HG03354 (cell line): Measurements from ENCODE around the gene SPNS1.
"Not testable (repeated sequence)": the region's sequence is repeated elsewhere in the genome, so short reads cannot be mapped to it uniquely, and the experiment has no call there.

ENCODE experiments used
- ATAC-seq: cut with Tn5 transposase; IDR thresholded peaks from one replicate; pipeline ENCODE4 v1.9.1; 2021; ENCODE audit warnings: mild to moderate bottlenecking; ENCODE audit not compliant: unreplicated experiment, poor library complexity, severe bottlenecking

SPNS1 gene, protein sequence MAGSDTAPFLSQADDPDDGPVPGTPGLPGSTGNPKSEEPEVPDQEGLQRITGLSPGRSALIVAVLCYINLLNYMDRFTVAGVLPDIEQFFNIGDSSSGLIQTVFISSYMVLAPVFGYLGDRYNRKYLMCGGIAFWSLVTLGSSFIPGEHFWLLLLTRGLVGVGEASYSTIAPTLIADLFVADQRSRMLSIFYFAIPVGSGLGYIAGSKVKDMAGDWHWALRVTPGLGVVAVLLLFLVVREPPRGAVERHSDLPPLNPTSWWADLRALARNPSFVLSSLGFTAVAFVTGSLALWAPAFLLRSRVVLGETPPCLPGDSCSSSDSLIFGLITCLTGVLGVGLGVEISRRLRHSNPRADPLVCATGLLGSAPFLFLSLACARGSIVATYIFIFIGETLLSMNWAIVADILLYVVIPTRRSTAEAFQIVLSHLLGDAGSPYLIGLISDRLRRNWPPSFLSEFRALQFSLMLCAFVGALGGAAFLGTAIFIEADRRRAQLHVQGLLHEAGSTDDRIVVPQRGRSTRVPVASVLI

DNA sequence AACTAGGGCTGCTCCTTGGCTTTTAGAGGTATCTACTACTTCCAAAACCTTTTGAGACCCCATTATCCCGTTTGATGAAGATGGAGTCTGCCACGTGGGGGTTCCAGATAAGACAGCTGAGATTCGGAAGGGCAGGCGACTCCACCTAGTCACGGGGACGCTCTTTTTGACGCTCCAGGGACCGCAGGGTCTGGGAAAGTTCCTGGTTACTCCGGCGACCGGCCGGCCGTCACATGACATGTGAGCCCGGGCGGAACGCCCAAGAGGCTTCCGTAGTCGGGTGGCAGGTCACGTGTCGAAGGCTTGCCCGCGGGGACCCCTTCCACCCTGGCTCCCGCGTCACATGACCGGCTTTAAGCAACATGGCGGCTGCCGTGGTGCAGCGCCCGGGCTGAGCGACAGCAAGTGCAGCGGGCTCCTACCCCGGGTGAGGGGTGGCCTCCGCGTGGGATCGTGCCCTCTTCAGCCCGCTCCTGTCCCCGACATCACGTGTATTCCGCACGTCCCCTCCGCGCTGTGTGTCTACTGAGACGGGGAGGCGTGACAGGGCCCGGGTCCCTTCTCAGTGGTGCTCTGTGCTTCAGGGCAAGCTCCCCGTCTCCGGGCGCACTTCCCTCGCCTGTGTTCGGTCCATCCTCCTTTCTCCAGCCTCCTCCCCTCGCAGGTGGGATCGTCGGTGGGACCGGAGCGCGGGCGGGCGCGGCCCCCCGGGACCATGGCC, at the start of gene SPNS1:
Gene SPNS1 (plus strand): TSS at position 342 of the 721 bp plus-strand sequence. CDS start 374 bp downstream, at position 716.
- ATAC-seq: peak; percentile 89

DNA sequence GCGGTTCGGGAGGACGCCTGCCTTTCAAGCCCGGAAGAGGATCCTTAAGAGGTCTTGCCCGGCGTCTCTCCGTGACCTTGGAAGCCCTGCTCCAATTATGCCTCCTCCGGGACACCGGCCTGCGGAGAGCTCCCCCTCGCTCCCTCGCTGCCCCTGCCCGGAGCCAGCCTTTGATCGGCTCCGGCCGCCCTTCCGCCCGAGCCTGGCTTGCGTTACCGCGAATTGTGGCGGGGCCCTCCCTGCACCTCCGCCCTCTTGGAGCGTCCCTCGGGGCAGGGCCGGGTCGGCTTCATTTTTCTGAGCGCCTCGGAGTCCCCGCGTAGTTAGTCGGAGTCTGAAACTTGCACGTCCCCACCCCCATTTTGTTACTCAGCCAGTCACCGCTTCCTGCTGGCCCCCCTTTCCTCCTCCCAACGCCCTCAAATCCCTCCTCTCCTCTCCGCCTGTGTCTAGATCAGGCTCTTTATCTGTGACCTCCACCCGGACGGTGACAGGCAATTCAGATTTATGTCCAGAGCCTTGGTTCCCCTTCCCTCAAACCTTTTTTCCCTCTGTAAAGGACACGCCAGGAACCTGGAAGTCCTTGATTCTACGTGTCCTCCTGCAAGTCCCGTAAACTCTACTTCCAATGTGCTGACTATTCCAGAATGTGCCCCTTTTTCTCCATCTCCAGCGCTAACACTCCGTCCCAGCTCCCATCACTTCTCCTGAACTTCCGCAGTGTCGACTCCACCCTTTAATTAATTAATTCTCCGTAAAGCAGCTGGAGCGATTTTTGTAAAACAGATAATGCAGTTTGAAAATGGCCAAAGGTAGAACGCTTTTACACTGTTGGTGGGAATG, 49.0 kb upstream of the SPNS1 start:
- peak; percentile 47 for ATAC-seq

DNA sequence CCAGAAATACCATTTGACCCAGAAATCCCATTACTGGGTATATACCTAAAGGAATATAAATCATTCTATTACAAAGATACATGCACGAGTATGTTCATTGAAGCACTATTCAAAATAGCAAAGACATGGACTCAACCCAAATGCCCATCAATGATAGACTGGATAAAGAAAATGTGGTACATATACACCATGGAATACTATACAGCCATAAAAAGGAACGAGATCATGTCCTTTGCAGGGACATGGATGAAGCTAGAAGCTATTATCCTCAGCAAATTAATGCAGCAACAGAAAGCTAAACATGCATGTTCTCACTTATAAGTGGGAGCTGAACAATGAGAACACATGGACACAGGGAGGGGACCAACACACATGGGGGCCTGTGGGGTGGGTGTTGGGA, 48.3 kb upstream of the SPNS1 start:
- ATAC-seq: not testable (repeated sequence)

DNA sequence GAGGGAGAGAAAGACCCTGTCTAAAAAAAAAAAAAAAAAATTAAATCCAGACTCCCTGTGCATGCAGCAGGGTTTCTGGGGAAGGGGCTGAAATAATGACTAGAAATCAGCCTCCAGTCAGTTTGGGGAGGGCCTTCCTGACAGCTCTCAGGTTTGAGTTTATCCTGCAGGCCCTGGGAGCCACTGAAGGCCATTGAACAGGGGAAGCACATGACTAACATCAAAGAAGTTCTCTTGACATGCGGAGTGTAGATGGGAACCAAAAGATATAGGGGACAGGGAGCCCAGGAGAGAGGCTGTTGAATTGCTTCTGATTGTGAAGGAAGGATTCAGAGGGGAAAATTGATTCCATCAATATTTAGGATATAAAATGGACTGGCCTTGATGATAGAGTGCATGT, 46.8 kb upstream of the SPNS1 start:
- no peak for ATAC-seq

DNA sequence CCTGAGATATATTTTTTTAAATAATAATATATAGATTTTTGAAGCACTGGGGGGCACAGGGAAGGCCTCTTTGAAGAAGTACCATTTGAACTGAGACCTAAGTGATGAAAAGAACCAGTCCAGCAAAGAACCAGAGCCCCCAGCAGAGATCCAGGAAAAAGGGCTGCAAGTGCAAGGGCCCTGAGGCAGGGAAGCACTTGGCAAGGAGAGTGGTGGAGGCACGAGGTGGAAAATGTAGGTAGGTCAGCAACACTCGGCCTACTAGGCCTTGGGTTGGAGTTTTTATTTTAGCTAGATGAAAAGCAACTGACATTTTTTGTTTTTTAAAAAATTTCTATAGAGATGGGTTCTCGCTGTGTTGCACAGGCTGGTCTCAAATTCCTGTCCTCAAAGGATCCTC, 44.4 kb upstream of the SPNS1 start:
- no peak for ATAC-seq

DNA sequence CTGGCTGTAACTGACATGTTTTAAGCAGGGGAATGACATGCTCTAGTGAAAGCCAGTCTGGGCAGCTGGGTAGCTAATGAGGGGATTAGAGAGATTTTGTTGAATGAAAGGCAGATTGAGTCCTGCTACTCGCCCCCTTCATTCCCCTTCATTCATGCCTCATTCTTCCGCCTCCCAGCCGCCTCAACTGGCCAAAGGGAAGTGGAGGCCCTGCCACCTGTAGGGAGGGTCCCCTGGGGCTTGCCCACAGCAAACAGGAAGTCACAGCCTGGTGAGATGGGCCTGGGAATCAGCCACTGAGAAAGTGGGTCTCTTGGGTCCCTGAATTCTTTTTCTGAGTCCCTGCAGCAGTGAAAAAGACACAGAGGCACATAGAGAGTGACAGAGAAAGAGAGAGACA, 43.9 kb upstream of the SPNS1 start:
- ATAC-seq: peak; percentile 41

DNA sequence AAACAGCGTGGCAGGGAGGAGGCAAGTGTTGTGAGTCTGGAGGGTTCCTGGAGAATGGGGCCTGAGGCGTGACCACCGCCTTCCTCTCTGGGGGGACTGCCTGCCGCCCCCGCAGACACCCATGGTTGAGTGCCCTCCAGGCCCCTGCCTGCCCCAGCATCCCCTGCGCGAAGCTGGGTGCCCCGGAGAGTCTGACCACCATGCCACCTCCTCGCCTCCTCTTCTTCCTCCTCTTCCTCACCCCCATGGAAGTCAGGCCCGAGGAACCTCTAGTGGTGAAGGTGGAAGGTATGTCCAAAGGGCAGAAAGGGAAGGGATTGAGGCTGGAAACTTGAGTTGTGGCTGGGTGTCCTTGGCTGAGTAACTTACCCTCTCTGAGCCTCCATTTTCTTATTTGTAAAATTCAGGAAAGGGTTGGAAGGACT, 42.8 kb upstream of the SPNS1 start, which contains the start of gene CD19:
Gene CD19 (plus strand): TSS at position 171 of the 425 bp plus-strand sequence. CDS start 30 bp downstream, at position 201.
- ATAC-seq: no peak

DNA sequence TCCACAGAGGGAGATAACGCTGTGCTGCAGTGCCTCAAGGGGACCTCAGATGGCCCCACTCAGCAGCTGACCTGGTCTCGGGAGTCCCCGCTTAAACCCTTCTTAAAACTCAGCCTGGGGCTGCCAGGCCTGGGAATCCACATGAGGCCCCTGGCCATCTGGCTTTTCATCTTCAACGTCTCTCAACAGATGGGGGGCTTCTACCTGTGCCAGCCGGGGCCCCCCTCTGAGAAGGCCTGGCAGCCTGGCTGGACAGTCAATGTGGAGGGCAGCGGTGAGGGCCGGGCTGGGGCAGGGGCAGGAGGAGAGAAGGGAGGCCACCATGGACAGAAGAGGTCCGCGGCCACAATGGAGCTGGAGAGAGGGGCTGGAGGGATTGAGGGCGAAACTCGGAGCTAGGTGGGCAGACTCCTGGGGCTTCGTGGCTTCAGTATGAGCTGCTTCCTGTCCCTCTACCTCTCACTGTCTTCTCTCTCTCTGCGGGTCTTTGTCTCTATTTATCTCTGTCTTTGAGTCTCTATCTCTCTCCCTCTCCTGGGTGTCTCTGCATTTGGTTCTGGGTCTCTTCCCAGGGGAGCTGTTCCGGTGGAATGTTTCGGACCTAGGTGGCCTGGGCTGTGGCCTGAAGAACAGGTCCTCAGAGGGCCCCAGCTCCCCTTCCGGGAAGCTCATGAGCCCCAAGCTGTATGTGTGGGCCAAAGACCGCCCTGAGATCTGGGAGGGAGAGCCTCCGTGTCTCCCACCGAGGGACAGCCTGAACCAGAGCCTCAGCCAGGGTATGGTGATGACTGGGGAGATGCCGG, 42.0 kb upstream of the SPNS1 start:
- ATAC-seq: no peak

DNA sequence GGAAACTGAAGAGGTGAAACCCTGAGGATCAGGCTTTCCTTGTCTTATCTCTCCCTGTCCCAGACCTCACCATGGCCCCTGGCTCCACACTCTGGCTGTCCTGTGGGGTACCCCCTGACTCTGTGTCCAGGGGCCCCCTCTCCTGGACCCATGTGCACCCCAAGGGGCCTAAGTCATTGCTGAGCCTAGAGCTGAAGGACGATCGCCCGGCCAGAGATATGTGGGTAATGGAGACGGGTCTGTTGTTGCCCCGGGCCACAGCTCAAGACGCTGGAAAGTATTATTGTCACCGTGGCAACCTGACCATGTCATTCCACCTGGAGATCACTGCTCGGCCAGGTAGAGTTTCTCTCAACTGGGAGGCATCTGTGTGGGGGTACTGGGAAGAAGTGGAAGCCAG, 41.4 kb upstream of the SPNS1 start:
- no peak for ATAC-seq

DNA sequence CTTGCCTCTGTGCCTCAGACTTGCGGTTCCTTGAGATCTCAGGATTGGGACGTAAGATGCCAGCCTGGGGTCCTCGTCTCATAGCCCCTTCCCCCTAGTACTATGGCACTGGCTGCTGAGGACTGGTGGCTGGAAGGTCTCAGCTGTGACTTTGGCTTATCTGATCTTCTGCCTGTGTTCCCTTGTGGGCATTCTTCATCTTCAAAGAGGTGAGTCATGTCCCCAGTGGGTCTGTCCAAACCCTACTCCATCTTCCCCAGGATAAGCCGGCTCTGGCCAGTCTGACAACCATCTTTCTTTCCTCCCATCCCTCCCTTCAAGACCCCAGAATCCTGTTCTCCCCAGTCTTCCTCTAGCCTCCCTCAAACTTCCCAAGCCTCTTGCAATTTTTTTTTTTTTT, 39.2 kb upstream of the SPNS1 start:
- no peak for ATAC-seq

DNA sequence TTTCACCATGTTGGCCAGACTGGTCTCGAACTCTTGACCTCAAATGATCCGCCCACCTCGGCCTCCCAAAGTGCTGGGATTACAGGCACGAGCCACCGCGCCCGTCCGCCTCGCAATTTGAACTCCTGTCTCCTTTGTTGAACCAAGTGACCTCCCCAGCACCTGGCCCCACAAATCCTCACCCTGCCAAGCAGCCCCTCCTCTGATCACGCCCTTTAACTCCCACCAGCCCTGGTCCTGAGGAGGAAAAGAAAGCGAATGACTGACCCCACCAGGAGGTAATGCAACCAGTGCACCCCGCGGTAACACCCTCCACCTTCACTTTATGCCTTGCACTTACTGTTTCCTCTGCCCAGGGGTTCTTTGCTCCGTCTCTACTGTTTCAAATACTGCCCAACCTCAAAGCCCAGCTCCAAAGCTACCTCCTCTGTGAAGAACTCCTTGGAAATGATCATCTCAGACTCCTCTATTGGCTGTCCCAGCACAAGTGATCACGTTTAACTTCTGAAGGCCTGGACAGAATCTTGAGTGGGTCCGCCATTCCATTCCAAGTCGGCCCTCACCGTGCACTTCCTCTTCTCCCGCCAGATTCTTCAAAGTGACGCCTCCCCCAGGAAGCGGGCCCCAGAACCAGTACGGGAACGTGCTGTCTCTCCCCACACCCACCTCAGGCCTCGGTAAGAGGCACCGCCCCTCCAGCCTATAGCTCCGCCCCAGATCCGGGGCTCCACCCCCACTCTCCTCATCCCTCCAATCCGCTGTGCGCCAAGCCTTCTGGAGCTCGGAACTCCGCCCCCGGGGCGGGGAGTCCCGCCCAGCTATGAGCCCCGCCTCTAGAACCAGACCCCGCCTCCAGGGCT, 38.4 kb upstream of the SPNS1 start:
- ATAC-seq: peak; percentile 85

DNA sequence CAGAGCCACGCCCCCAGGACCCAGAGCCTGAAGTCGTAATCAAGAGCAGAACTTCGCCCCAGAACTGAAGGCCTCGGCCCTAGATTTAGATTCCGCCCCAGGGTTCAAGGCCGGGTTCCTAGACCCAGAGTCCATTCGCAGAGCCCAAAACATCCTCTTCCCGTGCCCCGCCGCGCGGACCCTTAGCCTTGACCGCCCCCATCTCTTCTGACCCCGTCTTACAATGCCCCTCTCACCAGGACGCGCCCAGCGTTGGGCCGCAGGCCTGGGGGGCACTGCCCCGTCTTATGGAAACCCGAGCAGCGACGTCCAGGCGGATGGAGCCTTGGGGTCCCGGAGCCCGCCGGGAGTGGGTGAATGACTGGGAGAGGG, 37.8 kb upstream of the SPNS1 start:
- ATAC-seq: no peak

DNA sequence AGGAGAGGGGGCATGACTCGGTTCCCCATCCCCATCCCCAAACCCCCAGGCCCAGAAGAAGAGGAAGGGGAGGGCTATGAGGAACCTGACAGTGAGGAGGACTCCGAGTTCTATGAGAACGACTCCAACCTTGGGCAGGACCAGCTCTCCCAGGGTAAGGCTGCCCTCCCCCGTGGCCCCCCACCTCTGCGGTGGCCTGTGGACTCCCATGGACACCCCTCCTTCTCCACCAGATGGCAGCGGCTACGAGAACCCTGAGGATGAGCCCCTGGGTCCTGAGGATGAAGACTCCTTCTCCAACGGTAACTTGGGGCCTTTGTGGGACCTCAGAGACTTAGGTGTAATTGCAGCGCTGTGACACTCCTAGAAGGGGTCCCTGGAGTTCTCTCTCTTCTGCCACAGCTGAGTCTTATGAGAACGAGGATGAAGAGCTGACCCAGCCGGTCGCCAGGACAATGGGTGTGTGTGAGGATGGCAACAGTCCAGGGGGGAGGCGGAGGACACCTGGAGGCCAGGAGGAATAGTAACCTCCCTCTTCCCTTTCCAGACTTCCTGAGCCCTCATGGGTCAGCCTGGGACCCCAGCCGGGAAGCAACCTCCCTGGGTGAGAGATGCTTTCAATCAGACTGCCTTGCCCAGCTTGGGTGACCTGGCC, 37.2 kb upstream of the SPNS1 start:
- no peak for ATAC-seq

DNA sequence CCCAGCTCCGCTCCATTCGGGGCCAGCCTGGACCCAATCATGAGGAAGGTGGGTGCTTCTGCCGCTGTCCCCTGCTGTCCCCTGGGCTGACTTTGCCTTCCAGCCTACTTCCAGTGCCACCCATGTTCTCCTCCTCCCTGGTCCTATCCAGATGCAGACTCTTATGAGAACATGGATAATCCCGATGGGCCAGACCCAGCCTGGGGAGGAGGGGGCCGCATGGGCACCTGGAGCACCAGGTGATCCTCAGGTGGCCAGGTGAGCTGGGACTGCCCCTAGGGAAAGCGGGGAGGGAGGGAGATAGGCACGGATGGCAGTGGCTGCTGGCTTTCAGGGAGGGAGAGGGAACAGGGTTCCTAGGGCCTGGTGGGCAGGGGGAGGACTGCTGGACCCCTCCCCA, 35.9 kb upstream of the SPNS1 start:
- no peak for ATAC-seq

DNA sequence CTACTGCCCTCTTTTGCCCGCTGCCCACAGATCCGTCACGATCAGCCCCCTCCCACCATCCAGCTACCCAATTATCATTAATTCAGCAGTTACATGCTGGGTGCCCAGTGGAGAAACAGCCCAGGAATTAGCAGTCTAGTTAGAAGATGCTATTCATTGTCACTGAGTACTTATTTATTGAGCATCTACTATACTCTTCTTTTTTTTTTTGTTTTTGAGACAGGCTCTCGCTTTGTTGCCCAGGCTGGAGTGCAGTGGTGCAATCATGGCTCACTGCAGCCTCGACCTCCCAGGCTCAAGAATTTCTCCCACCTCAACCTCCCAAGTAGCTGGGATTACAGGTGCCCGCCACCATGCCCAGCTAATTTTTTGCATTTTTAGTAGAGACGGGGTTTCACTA, 34.8 kb upstream of the SPNS1 start:
- not testable (repeated sequence) for ATAC-seq

DNA sequence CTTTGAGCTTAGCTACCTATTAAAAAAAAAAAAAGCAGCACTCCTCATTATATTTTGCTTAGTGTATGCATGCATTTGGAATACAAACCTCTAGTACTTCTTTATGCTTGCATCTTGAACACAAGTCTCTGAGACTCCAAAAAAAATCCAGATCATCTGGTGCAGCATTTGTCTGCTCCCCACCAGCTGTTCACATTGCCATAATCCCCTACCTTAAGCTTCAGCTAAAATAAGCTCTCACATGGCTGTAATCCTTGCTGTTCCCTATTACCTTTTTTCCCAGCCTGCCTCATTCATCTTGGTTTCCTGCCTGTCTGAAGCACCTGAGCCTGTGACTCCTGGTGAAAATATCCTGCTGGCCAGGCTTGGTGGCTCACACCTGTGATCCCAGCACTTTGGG, 31.3 kb upstream of the SPNS1 start:
- ATAC-seq: no peak

DNA sequence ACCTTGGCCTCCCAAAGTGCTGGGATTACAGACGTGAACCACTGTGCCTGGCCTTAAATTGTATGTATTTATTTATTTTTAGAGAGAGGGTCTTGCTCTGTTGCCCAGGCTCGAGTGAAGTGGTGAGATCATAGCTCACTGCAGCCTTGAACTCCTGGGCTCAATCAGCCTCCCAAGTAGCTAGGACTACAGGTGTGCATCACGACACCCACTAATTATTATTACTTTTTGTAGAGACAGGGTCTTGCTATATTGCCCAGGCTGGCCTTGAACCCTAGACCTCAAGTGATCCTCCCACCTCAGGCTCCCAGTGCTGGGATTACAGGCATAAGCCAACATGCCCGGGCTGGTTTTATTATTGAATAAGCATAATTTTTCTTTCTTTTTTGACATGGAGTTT, 27.9 kb upstream of the SPNS1 start:
- no peak for ATAC-seq
